DND-41 (cell line): ENCODE data around the gene TMEM185B.

Experiments
- ATAC-seq: fragments of 200-7000 bp; cut with Tn5 transposase; 3 replicates; pipeline ENCODE4 v1.9.1; 2021; ENCODE audit warnings: low read depth; ENCODE audit not compliant: insufficient read depth
- DNase-seq: peaks from one replicate; pipeline ENCODE4 v3.0.0-alpha.2; 2020
- H2AFZ ChIP-seq: 2 replicates; pipeline ENCODE4 v1.6.0; 2012; ENCODE audit warnings: low read depth, low read length
- H3K27ac ChIP-seq: 2 replicates; pipeline ENCODE4 v1.5.1; 2012; ENCODE audit warnings: low read length, inconsistent platforms
- H3K27me3 ChIP-seq: fragments of 200-600 bp; sonication (generic); 2 replicates; pipeline ENCODE4 v1.6.0; 2012; ENCODE audit warnings: low read length, mild to moderate bottlenecking, inconsistent platforms; ENCODE audit not compliant: insufficient read depth, poor library complexity
- H3K36me3 ChIP-seq: 2 replicates; pipeline ENCODE4 v1.5.1; 2012; ENCODE audit warnings: low read length, inconsistent platforms; ENCODE audit not compliant: insufficient read depth
- H3K4me1 ChIP-seq: 2 replicates; pipeline ENCODE4 v1.5.1; 2012; ENCODE audit warnings: mild to moderate bottlenecking, low read length; ENCODE audit not compliant: insufficient read depth
- H3K4me2 ChIP-seq: 2 replicates; pipeline ENCODE4 v1.6.0; 2012; ENCODE audit warnings: mild to moderate bottlenecking, moderate library complexity, low read length, inconsistent platforms; ENCODE audit not compliant: insufficient read depth
- H3K4me3 ChIP-seq, 2 experiments: fragments of 200-600 bp in 1 of 2; shearing (Covaris generic) in 1 of 2; 2 replicates each; pipeline ENCODE4 v1.5.1; 2012 to 2016; ENCODE audit warnings: inconsistent platforms in 2 of 2, low read length in 2 of 2, mild to moderate bottlenecking in 2 of 2, low read depth in 1 of 2, moderate library complexity in 1 of 2
- H3K79me2 ChIP-seq: 2 replicates; pipeline ENCODE4 v1.6.0; 2012; ENCODE audit warnings: low read length, inconsistent platforms; ENCODE audit not compliant: insufficient read depth
- H3K9ac ChIP-seq: 2 replicates; pipeline ENCODE4 v1.6.0; 2012; ENCODE audit warnings: low read depth, mild to moderate bottlenecking, inconsistent platforms, low read length, moderate library complexity
- H3K9me3 ChIP-seq: 2 replicates; pipeline ENCODE4 v1.5.1; 2012; ENCODE audit warnings: low read length, moderate library complexity, mild to moderate bottlenecking, inconsistent platforms; ENCODE audit not compliant: insufficient read depth, severe bottlenecking
- H4K20me1 ChIP-seq: 2 replicates; pipeline ENCODE4 v1.6.0; 2012; ENCODE audit warnings: low read length; ENCODE audit not compliant: insufficient read depth
- EZH2 ChIP-seq: IDR thresholded peaks from 3 replicates; pipeline ENCODE4 v1.6.1; 2012; ENCODE audit warnings: borderline replicate concordance, low read depth, mild to moderate bottlenecking, moderate library complexity, low read length, inconsistent platforms; ENCODE audit not compliant: severe bottlenecking
- TF ChIP-seq, protein P1 (sequence below): IDR thresholded peaks from 2 replicates; pipeline ENCODE4 v1.5.1; 2012; ENCODE audit warnings: borderline replicate concordance, low read length, moderate library complexity, mild to moderate bottlenecking; ENCODE audit not compliant: poor library complexity, severe bottlenecking; ENCODE audit errors: extremely low read depth

The TMEM185B gene

DNA sequence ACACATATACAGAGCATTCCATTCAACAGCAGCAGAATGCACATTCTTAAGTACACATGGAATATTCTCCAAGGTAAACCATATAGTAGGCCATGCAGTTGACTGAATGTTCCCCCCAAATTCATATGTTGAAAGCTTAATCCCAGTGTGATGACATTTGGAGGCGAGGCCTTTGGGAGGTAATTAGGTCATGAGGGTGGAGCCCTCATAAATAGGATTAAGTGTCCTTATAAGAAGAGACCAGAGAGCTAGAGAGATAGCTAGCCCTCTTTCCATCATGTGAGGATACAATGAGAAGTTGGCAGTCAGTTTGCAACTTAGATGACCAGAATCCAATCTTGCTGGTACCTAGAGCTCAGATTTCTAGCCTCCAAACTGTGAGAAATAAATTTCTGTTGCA is 27.6 kb downstream of the TMEM185B start:
- Histone ChIP-seq H3K4me3 (no peak overlapping the region), H3K27ac (no peak overlapping the region), H3K79me2 (no peaks in the 10 kb centered on the region), H3K9ac (no peak overlapping the region), H3K36me3 (no peaks in the 10 kb centered on the region), H3K4me1 (no peaks in the 10 kb centered on the region), H3K4me2 (no peak overlapping the region), H2AFZ (no peak overlapping the region), H4K20me1 (no peaks in the 10 kb centered on the region), H3K9me3 (peaks cover 2% of the 10 kb centered on the region), H3K27me3 (no peaks in the 10 kb centered on the region)
- no peak for DNase-seq
- TF ChIP-seq, protein P1, sequence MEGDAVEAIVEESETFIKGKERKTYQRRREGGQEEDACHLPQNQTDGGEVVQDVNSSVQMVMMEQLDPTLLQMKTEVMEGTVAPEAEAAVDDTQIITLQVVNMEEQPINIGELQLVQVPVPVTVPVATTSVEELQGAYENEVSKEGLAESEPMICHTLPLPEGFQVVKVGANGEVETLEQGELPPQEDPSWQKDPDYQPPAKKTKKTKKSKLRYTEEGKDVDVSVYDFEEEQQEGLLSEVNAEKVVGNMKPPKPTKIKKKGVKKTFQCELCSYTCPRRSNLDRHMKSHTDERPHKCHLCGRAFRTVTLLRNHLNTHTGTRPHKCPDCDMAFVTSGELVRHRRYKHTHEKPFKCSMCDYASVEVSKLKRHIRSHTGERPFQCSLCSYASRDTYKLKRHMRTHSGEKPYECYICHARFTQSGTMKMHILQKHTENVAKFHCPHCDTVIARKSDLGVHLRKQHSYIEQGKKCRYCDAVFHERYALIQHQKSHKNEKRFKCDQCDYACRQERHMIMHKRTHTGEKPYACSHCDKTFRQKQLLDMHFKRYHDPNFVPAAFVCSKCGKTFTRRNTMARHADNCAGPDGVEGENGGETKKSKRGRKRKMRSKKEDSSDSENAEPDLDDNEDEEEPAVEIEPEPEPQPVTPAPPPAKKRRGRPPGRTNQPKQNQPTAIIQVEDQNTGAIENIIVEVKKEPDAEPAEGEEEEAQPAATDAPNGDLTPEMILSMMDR = no peak
- no peak for TF ChIP-seq EZH2
- ATAC-seq = no peak

- ATAC-seq = no peak
- Histone ChIP-seq H3K36me3 (no peaks in the 10 kb centered on the region), H3K79me2 (no peaks in the 10 kb centered on the region), H3K9me3 (peaks cover 2% of the 10 kb centered on the region), H4K20me1 (no peaks in the 10 kb centered on the region), H3K4me1 (no peaks in the 10 kb centered on the region), H3K4me2 (no peak overlapping the region), H3K9ac (no peak overlapping the region), H2AFZ (no peak overlapping the region), H3K27ac (no peak overlapping the region), H3K4me3 (no peak overlapping the region), H3K27me3 (no peaks in the 10 kb centered on the region)
- no peak for DNase-seq
- TF ChIP-seq, protein P1 = no peak
- TF ChIP-seq EZH2 = no peak
These were observed 30.9 kb downstream of the TMEM185B start for GRCh38 chr2:120192280-120192679.

GRCh38 chr2:120189189-120189588 is 34.0 kb downstream of the TMEM185B start:
- H3K9me3 ChIP-seq = peaks cover 2% of the 10 kb centered on the region
- no peaks in the 10 kb centered on the region for H3K36me3 ChIP-seq
- H3K27ac ChIP-seq = no peak overlapping the region
- no peak for TF ChIP-seq EZH2
- TF ChIP-seq, protein P1 = no peak
- H3K27me3 ChIP-seq = no peaks in the 10 kb centered on the region
- ATAC-seq (no peak), DNase-seq (no peak)
- H3K4me2 ChIP-seq = no peak overlapping the region
- H2AFZ ChIP-seq = no peak overlapping the region
- no peaks in the 10 kb centered on the region for H3K4me1 ChIP-seq
- H3K9ac ChIP-seq = no peak overlapping the region
- no peak overlapping the region for H3K4me3 ChIP-seq
- H3K79me2 ChIP-seq = no peaks in the 10 kb centered on the region
- H4K20me1 ChIP-seq = no peaks in the 10 kb centered on the region
